SK-N-MC (cell line): ENCODE results near the gene NUSAP1.
A peak's percentile ranks its signal among the peaks of the same experiment; 100 is the strongest.
"Not testable (repeated sequence)": the region's sequence is repeated elsewhere in the genome, so short reads cannot be mapped to it uniquely, and the experiment has no call there.

Experiments used
- DNase-seq: peaks from one replicate; pipeline ENCODE4 v3.0.0-alpha.2; 2011; ENCODE audit warnings: low read depth, low spot score
- H3K27ac ChIP-seq: fragments of 200-600 bp; sonication (generic); 2 replicates; pipeline ENCODE4 v1.5.1; 2016; ENCODE audit warnings: mixed run types
- H3K36me3 ChIP-seq: fragments of 200-600 bp; sonication (generic); 2 replicates; pipeline ENCODE4 v1.6.1; 2017; ENCODE audit warnings: antibody characterized with exemption, low read length, mixed read lengths; ENCODE audit not compliant: insufficient read depth
- H3K4me3 ChIP-seq: fragments of 200-600 bp; sonication (generic); 2 replicates; pipeline ENCODE4 v1.5.1; 2016
- H3K9ac ChIP-seq: fragments of 200-600 bp; sonication (generic); 2 replicates; pipeline ENCODE4 v1.8.0; 2017; ENCODE audit warnings: mixed run types, mixed read lengths; ENCODE audit not compliant: insufficient read length
- H3K9me3 ChIP-seq: fragments of 200-600 bp; sonication (generic); 2 replicates; pipeline ENCODE4 v1.6.1; 2017; ENCODE audit warnings: low read depth, mild to moderate bottlenecking, antibody characterized with exemption, low read length, moderate library complexity, mixed read lengths
- EZH2 ChIP-seq: fragments of 200-600 bp; sonication (generic); IDR thresholded peaks from one replicate; pipeline ENCODE4 v1.6.1; 2017; ENCODE audit warnings: antibody characterized with exemption
- FOXP2 ChIP-seq: optimal IDR thresholded peaks from 2 replicates; pipeline ENCODE3; 2011; ENCODE audit warnings: mild to moderate bottlenecking, moderate library complexity; ENCODE audit not compliant: insufficient read depth; ENCODE audit errors: extremely low read length, control extremely low read depth
- POLR2AphosphoS5 ChIP-seq: IDR thresholded peaks from 2 replicates; pipeline ENCODE4 v1.6.1; 2012; ENCODE audit warnings: mild to moderate bottlenecking, low read depth, low read length, borderline replicate concordance

NUSAP1 gene, protein sequence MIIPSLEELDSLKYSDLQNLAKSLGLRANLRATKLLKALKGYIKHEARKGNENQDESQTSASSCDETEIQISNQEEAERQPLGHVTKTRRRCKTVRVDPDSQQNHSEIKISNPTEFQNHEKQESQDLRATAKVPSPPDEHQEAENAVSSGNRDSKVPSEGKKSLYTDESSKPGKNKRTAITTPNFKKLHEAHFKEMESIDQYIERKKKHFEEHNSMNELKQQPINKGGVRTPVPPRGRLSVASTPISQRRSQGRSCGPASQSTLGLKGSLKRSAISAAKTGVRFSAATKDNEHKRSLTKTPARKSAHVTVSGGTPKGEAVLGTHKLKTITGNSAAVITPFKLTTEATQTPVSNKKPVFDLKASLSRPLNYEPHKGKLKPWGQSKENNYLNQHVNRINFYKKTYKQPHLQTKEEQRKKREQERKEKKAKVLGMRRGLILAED

DNA sequence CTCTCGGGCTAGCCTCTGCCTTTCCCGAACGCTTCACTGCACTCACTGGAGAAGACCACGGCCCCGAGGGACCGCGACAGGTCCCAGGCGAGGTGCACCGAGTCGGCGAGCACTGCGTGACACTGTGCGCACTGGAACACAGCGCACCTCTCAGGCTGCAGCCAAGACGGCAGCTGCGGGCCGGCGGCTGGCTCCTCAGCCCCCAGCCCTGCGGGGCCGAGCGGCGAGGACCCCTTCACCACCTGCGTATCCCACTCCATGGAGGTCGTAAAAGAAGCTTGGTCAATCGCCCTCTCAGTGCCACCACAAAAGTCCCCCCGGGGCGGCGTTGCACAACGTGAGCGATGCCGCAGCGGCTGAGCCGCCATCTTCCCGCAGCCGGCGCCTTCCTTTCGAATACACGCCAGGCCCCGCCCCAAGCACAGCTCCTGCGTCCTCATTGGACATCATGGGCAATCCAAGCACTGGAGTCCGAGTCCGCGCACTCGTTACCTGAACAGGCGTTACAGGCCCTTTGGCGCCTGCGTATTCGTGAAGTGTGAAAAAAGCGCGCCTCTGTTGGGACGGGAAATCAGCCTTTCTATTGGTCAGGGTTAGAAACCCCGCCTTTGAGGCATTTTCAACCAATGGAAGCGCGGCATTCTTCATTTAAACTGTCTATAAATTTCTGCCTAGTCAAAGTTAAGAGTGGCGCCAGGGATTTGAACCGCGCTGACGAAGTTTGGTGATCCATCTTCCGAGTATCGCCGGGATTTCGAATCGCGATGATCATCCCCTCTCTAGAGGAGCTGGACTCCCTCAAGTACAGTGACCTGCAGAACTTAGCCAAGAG, at the start of gene NUSAP1, which contains the start of gene OIP5:
NUSAP1 (plus strand) TSS at position 688 of the 832 bp plus-strand sequence; CDS start at position 765, 77 bp downstream.
OIP5 (minus strand) TSS at position 398 of the 832 bp plus-strand sequence; CDS start at position 368, 30 bp downstream.
- peaks cover 11% of the 10 kb centered on the region for H3K36me3 ChIP-seq
- H3K27ac ChIP-seq, result peak within 1 kb of the TSS; percentile 93
- TF ChIP-seq FOXP2 (peak; percentile 50), EZH2 (no peak), POLR2AphosphoS5 (peak; percentile 89)

GRCh38 chr15:41282980-41283652, 49.6 kb upstream of the NUSAP1 start:
- not testable (repeated sequence) for DNase-seq, H3K9me3 ChIP-seq
- Histone ChIP-seq H3K36me3 (peaks cover 39% of the 10 kb centered on the region), H3K9ac (peak overlapping the region; percentile 70), H3K4me3 (peak overlapping the region; percentile 48), H3K27ac (peak overlapping the region; percentile 95)

More for the DNA sequence above, at the start of gene NUSAP1, which contains the start of gene OIP5:
- DNase-seq, result peak; percentile 99
- Histone ChIP-seq H3K9ac (peak within 1 kb of the TSS; percentile 99), H3K4me3 (peak within 1 kb of the TSS; percentile 98), H3K9me3 (no peaks in the 10 kb centered on the region)

- H3K4me3 ChIP-seq, result peak overlapping the region; percentile 99
- peak overlapping the region; percentile 95 for H3K27ac ChIP-seq
- H3K9me3 ChIP-seq, result no peaks in the 10 kb centered on the region
- peaks cover 46% of the 10 kb centered on the region for H3K36me3 ChIP-seq
- TF ChIP-seq POLR2AphosphoS5 (peak; percentile 93), FOXP2 (no peak)
- peak; percentile 99 for DNase-seq
- peak overlapping the region; percentile 99 for H3K9ac ChIP-seq
Observed at GRCh38 chr15:41283653-41284426, 48.8 kb upstream of the NUSAP1 start.

- TF ChIP-seq EZH2 (no peak), FOXP2 (no peak), POLR2AphosphoS5 (no peak)
- H3K9ac ChIP-seq, result peak overlapping the region; percentile 99
- no peak for DNase-seq
- H3K9me3 ChIP-seq, result no peaks in the 10 kb centered on the region
- H3K4me3 ChIP-seq, result peak overlapping the region; percentile 99
- H3K27ac ChIP-seq, result peak overlapping the region; percentile 82
- H3K36me3 ChIP-seq, result peaks cover 50% of the 10 kb centered on the region
Observed at GRCh38 chr15:41284427-41285177, 48.1 kb upstream of the NUSAP1 start.

- no peak overlapping the region; the same call in 1 of the 2 replicates for H3K27ac ChIP-seq
- H3K9me3 ChIP-seq, result no peaks in the 10 kb centered on the region
- H3K36me3 ChIP-seq, result peaks cover 50% of the 10 kb centered on the region
- peak overlapping the region; percentile 99 for H3K4me3 ChIP-seq
- peak overlapping the region; percentile 99 for H3K9ac ChIP-seq
- no peak for DNase-seq
- TF ChIP-seq EZH2 (no peak), FOXP2 (no peak), POLR2AphosphoS5 (no peak)
Observed at GRCh38 chr15:41285285-41285684, 47.4 kb upstream of the NUSAP1 start.

GRCh38 chr15:41286665-41287333, 45.9 kb upstream of the NUSAP1 start:
- Histone ChIP-seq H3K9ac (no peak overlapping the region), H3K36me3 (peaks cover 62% of the 10 kb centered on the region)

More at GRCh38 chr15:41286665-41287333, 45.9 kb upstream of the NUSAP1 start:
- Histone ChIP-seq H3K9me3 (no peaks in the 10 kb centered on the region), H3K4me3 (no peak overlapping the region), H3K27ac (no peak overlapping the region)
- DNase-seq, result no peak
- TF ChIP-seq FOXP2, result no peak
- TF ChIP-seq POLR2AphosphoS5, result no peak
- no peak for TF ChIP-seq EZH2
